ENCODE results near the gene SLC38A3. TPM values are rescaled to one million over a fixed set of nuclear protein-coding genes. Genes with fewer than 3 reads are reported as not detected.
A peak's percentile ranks its signal among the peaks of the same experiment; 100 is the strongest.

SLC38A3 gene
- total RNA-seq, 4 donors from 2014 or later, result not detected

DNA sequence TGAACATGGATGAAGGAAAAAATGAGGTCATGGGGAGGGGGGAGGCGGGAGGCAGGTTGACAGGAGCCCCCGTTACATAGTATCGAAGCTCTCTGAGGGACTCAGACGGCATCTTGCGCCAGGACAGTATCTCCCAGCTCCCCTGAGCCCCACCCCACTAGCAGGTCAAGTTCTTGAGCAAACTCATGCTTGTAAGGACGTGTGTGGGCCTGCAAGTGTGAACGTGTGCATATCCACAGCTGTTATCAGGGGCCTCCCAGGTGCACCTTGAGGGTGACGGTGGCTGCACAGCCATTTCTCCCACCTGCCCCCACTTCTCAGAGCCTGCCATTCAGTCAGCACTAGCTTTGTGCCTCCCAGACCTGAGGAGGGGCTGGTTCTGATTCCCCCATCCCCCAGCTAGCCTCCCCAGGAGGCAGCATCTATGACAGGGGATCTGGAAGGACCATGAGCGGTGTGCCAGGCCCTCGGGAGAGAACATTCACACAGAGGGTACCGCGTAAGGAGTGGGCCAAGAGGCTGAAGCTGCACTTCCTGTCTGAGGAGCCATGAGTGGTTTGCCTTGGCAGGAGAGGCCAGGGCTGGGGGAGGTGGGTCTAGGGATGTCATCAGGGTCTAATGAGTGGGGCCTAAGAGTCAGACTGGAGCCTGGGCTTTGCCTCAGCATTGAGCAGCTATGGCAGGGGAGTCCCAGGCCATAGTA, 47.1 kb upstream of the SLC38A3 start:
- Histone ChIP-seq H3K4me1 (peaks cover 59 to 95% (median 75%) of the 10 kb centered on the region in 3 donors), H3K36me3 (peaks cover 0 to 32% (median 0%) of the 10 kb centered on the region in 3 donors), H3K27me3 (peaks cover 0 to 23% (median 0%) of the 10 kb centered on the region in 4 donors), H3K4me3 (peak overlapping the region; percentile 65 to 86 (median 77)), H3K27ac (peak overlapping the region; percentile 89 to 97 (median 94)), H3K9me3 (no peaks in the 10 kb centered on the region)
- intact Hi-C loops (cut with DNase I), result no loop called here
- no peak for DNase-seq
- TF ChIP-seq CTCF (IDR thresholded peaks at IDR 0.05) (no peak), POLR2A (IDR thresholded peaks at IDR 0.05) (peak in 1 of 4 donors; percentile 36)
- 42 to 43% methylated on average over 7 to 11 of the region's 12 CpGs for WGBS, 2 donors

DNA sequence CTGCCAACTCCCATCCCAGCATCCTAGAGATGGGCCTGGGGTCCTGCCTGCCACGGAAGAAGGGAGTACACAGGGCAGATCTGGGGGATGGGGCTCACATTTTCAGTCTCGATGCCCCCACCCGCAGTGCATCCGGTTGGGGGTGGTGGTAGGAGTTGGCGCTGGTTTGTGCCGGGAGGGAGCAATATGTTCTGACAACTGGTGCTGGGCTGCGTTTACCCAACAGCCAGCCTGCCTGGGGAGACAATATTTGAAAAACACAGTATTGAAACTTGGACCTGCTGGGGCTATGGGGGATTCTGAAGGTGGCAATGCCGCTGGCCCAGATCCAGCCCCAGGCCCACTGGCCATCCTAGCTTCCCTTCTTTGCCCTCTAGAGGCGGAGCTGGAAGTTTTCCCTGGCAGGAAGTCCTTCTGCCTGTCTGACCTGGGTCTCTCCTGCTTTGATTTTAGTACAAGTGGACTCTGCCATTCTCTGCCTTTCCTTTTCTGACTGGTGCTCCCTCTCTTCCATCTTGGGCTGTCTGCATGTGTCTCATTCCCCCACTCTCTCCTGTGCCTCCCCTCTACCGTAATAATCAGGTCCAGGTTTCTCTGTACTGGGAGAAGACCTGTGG, 46.4 kb upstream of the SLC38A3 start:
- Histone ChIP-seq H3K36me3 (peaks cover 0 to 38% (median 0%) of the 10 kb centered on the region in 3 donors), H3K4me3 (peak overlapping the region; percentile 8 to 86 (median 72)), H3K27me3 (peaks cover 0 to 23% (median 0%) of the 10 kb centered on the region in 4 donors), H3K9me3 (no peaks in the 10 kb centered on the region), H3K27ac (peak overlapping the region; percentile 89 to 97 (median 94)), H3K4me1 (peaks cover 66 to 95% (median 81%) of the 10 kb centered on the region in 3 donors)
- no peak for TF ChIP-seq POLR2A (IDR thresholded peaks at IDR 0.05)
- peak in 1 of 6 experiments; percentile 45 for TF ChIP-seq CTCF (IDR thresholded peaks at IDR 0.05)
- intact Hi-C loops (cut with DNase I), result no loop called here
- WGBS, 2 donors, result 42 to 49% methylated on average over 4 to 6 of the region's 10 CpGs
- no peak for DNase-seq

- TF ChIP-seq CTCF (IDR thresholded peaks at IDR 0.05) (no peak), POLR2A (IDR thresholded peaks at IDR 0.05) (no peak)
- H3K27ac ChIP-seq, result peak overlapping the region; percentile 89 to 97 (median 94)
- intact Hi-C loops (cut with DNase I), result no loop called here
- WGBS, 2 donors, result 42% methylated on average over 4 of the region's 7 CpGs; no CpG with 5 or more reads in 1 of the 2 donors
- H3K4me1 ChIP-seq, result peaks cover 77 to 100% (median 92%) of the 10 kb centered on the region in 3 donors
- H3K27me3 ChIP-seq, result peaks cover 0 to 19% (median 0%) of the 10 kb centered on the region in 4 donors
- peak overlapping the region in 2 of 4 donors; percentile 0 to 13 for H3K4me3 ChIP-seq
- H3K36me3 ChIP-seq, result peaks cover 0 to 38% (median 0%) of the 10 kb centered on the region in 3 donors
- no peaks in the 10 kb centered on the region for H3K9me3 ChIP-seq
- DNase-seq, result no peak
Observed at GRCh38 chr3:50160561-50160983, 44.5 kb upstream of the SLC38A3 start.

- no peak for DNase-seq
- WGBS, 2 donors, result 39 to 55% methylated on average over 10 to 13 of the region's 13 CpGs
- Histone ChIP-seq H3K27ac (peak overlapping the region; percentile 89 to 97 (median 94)), H3K36me3 (peaks cover 0 to 38% (median 0%) of the 10 kb centered on the region in 3 donors), H3K9me3 (no peaks in the 10 kb centered on the region), H3K4me3 (peak overlapping the region in 2 of 4 donors; percentile 0 to 13), H3K27me3 (peaks cover 0 to 11% (median 0%) of the 10 kb centered on the region in 4 donors), H3K4me1 (peaks cover 85 to 100% (median 93%) of the 10 kb centered on the region in 3 donors)
- intact Hi-C loops (cut with DNase I), result no loop called here
- TF ChIP-seq POLR2A (IDR thresholded peaks at IDR 0.05), result peak in 1 of 4 donors; percentile 24
- no peak for TF ChIP-seq CTCF (IDR thresholded peaks at IDR 0.05)
Observed at GRCh38 chr3:50161320-50161719, 43.8 kb upstream of the SLC38A3 start.

Measured in esophagus squamous epithelium (tissue), 5 donors.